GM10847 (cell line): ENCODE data around the gene DPYSL3.

ENCODE experiments used
- POLR2A ChIP-seq: IDR thresholded peaks from 2 replicates; pipeline ENCODE4 v1.6.1; 2011; ENCODE audit not compliant: insufficient read length; ENCODE audit errors: extremely low read depth

The DPYSL3 gene

GRCh38 chr5:147349241-147349640, 160.6 kb downstream of the DPYSL3 start:
- TF ChIP-seq POLR2A = no peak

- no peak for TF ChIP-seq POLR2A
Measured at GRCh38 chr5:147348451-147348850, 161.4 kb downstream of the DPYSL3 start.

GRCh38 chr5:147348046-147348445, 161.8 kb downstream of the DPYSL3 start:
- TF ChIP-seq POLR2A = no peak

- TF ChIP-seq POLR2A = no peak
Measured at GRCh38 chr5:147346006-147346561, 163.8 kb downstream of the DPYSL3 start.

GRCh38 chr5:147344861-147345260, 165.0 kb downstream of the DPYSL3 start:
- TF ChIP-seq POLR2A = no peak

GRCh38 chr5:147341345-147341744, 168.5 kb downstream of the DPYSL3 start:
- TF ChIP-seq POLR2A = no peak

- no peak for TF ChIP-seq POLR2A
Measured at GRCh38 chr5:147340941-147341340, 168.9 kb downstream of the DPYSL3 start.
